Subcutaneous abdominal adipose tissue (tissue), 5 donors: Measurements from ENCODE around the gene EIF4B.

Source experiments
- H3K27ac ChIP-seq: one replicate; pipeline ENCODE4 v1.7.0; 2013; ENCODE audit warnings: low read depth, mild to moderate bottlenecking, inconsistent platforms, low read length, moderate library complexity
- H3K27me3 ChIP-seq, 5 donors: one replicate each; pipeline ENCODE4 v1.7.0; 2013; ENCODE audit warnings: low read length in 5 of 5, inconsistent platforms in 1 of 5; ENCODE audit not compliant: control insufficient read depth in 5 of 5, insufficient read depth in 4 of 5
- H3K36me3 ChIP-seq, 5 donors: one replicate each; pipeline ENCODE4 v1.7.0; 2013; ENCODE audit warnings: low read length in 5 of 5; ENCODE audit not compliant: control insufficient read depth in 5 of 5, insufficient read depth in 5 of 5
- H3K4me1 ChIP-seq, 5 donors: one replicate each; pipeline ENCODE4 v1.7.0; 2013; ENCODE audit warnings: low read length in 5 of 5, mild to moderate bottlenecking in 3 of 5, moderate library complexity in 1 of 5; ENCODE audit not compliant: control insufficient read depth in 5 of 5, insufficient read depth in 5 of 5
- H3K4me3 ChIP-seq, 5 donors: one replicate each; pipeline ENCODE4 v1.7.0; 2013; ENCODE audit warnings: low read length in 5 of 5, low read depth in 1 of 5
- H3K9ac ChIP-seq, 5 donors: one replicate each; pipeline ENCODE4 v1.7.0; 2013; ENCODE audit warnings: low read length in 5 of 5, mild to moderate bottlenecking in 4 of 5, moderate library complexity in 3 of 5
- H3K9me3 ChIP-seq, 5 donors: one replicate each; pipeline ENCODE4 v1.7.0; 2013; ENCODE audit warnings: low read length in 5 of 5; ENCODE audit not compliant: control insufficient read depth in 5 of 5
- donor health status: healthy.
- donor health status: healthy.
- donor health status: healthy.
- donor health status: healthy.
- donor health status: healthy.

The EIF4B gene, protein sequence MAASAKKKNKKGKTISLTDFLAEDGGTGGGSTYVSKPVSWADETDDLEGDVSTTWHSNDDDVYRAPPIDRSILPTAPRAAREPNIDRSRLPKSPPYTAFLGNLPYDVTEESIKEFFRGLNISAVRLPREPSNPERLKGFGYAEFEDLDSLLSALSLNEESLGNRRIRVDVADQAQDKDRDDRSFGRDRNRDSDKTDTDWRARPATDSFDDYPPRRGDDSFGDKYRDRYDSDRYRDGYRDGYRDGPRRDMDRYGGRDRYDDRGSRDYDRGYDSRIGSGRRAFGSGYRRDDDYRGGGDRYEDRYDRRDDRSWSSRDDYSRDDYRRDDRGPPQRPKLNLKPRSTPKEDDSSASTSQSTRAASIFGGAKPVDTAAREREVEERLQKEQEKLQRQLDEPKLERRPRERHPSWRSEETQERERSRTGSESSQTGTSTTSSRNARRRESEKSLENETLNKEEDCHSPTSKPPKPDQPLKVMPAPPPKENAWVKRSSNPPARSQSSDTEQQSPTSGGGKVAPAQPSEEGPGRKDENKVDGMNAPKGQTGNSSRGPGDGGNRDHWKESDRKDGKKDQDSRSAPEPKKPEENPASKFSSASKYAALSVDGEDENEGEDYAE

GRCh38 chr12:53005986-53006809, at the start of gene EIF4B:
Gene EIF4B (plus strand): TSS chr12:53006456. CDS start chr12:53006484, 28 bp downstream.
- Histone ChIP-seq H3K27me3 (no peaks in the 10 kb centered on the region), H3K4me1 (peaks cover 2 to 60% (median 51%) of the 10 kb centered on the region in 5 donors)

DNA sequence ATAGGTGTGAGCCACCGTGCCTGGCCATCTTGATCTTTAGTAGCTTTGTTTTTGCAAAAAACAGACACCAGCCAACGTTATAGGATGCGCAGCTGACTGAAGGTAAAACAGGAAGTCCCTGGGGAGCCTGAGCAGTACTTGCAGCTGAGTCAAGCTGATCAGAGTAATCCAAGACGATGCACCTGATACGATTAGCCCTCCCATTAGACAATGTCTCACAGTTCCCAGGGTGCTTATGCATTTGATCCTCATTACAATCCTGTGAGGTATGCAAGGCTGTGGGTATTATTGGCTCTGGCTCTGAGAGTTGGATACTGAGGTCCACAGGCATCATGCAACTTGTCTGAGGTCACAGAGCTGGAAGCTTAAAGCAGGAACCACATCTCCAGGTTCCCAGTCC, 49.3 kb upstream of the EIF4B start:
- H3K9ac ChIP-seq, result no peak overlapping the region
- no peaks in the 10 kb centered on the region for H3K4me1 ChIP-seq
- H3K27ac ChIP-seq, result no peak overlapping the region
- H3K9me3 ChIP-seq, result no peaks in the 10 kb centered on the region
- peaks cover 0 to 3% (median 0%) of the 10 kb centered on the region in 5 donors for H3K27me3 ChIP-seq
- no peak overlapping the region for H3K4me3 ChIP-seq
- H3K36me3 ChIP-seq, result no peaks in the 10 kb centered on the region

More at GRCh38 chr12:53005986-53006809, at the start of gene EIF4B:
- H3K9ac ChIP-seq, result peak within 1 kb of the TSS; percentile 92 to 98 (median 96)
- H3K4me3 ChIP-seq, result peak within 1 kb of the TSS; percentile 86 to 98 (median 88)
- H3K9me3 ChIP-seq, result no peaks in the 10 kb centered on the region
- peak within 1 kb of the TSS; percentile 96 for H3K27ac ChIP-seq
- peaks cover 0 to 7% (median 4%) of the 10 kb centered on the region in 5 donors for H3K36me3 ChIP-seq

GRCh38 chr12:52964556-52965336, 41.5 kb upstream of the EIF4B start:
- no peaks in the 10 kb centered on the region for H3K9me3 ChIP-seq
- no peaks in the 10 kb centered on the region for H3K36me3 ChIP-seq
- H3K27me3 ChIP-seq, result peaks cover 0 to 16% (median 13%) of the 10 kb centered on the region in 5 donors
- no peak overlapping the region for H3K27ac ChIP-seq
- H3K9ac ChIP-seq, result peak overlapping the region in 2 of 5 donors; percentile 8 to 41
- peak overlapping the region in 1 of 5 donors; percentile 38 for H3K4me3 ChIP-seq
- H3K4me1 ChIP-seq, result peaks cover 0 to 9% (median 6%) of the 10 kb centered on the region in 5 donors

GRCh38 chr12:52965337-52965731, 40.9 kb upstream of the EIF4B start:
- Histone ChIP-seq H3K4me1 (peaks cover 0 to 9% (median 6%) of the 10 kb centered on the region in 5 donors), H3K9me3 (no peaks in the 10 kb centered on the region), H3K4me3 (peak overlapping the region in 2 of 5 donors; percentile 30 to 38), H3K27ac (no peak overlapping the region), H3K27me3 (peaks cover 2 to 20% (median 13%) of the 10 kb centered on the region in 5 donors), H3K36me3 (no peaks in the 10 kb centered on the region), H3K9ac (peak overlapping the region in 2 of 5 donors; percentile 8 to 41)

DNA sequence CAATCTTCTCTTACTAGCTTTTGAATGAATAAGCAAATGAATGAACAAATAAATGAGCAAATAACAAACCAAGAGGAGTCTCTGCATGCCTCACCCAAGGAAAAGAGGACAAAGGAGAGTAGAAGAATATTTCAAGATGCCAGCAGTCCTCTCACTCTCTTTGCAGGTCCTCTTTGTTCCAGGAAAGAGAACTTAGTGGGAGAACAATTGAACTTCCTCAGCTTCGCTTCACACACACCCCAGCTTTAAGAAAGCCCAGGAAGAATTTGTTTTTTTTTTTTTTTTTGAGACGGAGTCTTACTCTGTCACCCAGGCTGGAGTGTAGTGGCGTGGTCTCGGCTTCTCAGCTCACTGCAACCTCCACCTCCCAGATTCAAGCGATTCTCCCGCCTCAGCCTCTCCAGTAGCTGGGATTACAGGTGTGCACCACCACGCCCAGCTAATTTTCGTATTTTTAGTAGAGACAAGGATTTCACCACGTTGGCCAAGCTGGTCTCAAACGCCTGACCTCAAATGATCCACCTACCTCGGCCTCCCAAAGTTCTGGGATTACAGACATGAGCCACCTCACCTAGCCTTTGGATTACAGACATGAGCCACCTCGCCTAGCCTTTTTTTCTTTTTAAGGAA, 37.0 kb upstream of the EIF4B start:
- Histone ChIP-seq H3K9ac (no peak overlapping the region), H3K27ac (no peak overlapping the region), H3K9me3 (no peaks in the 10 kb centered on the region), H3K4me1 (peaks cover 0 to 9% (median 6%) of the 10 kb centered on the region in 5 donors), H3K27me3 (peaks cover 3 to 21% (median 13%) of the 10 kb centered on the region in 5 donors), H3K36me3 (no peaks in the 10 kb centered on the region), H3K4me3 (no peak overlapping the region)

GRCh38 chr12:52969828-52970569, 36.3 kb upstream of the EIF4B start:
- Histone ChIP-seq H3K36me3 (no peaks in the 10 kb centered on the region), H3K27ac (no peak overlapping the region), H3K4me3 (no peak overlapping the region), H3K4me1 (peaks cover 0 to 10% (median 8%) of the 10 kb centered on the region in 5 donors), H3K27me3 (peaks cover 8 to 21% (median 11%) of the 10 kb centered on the region in 5 donors), H3K9me3 (no peaks in the 10 kb centered on the region), H3K9ac (no peak overlapping the region)

DNA sequence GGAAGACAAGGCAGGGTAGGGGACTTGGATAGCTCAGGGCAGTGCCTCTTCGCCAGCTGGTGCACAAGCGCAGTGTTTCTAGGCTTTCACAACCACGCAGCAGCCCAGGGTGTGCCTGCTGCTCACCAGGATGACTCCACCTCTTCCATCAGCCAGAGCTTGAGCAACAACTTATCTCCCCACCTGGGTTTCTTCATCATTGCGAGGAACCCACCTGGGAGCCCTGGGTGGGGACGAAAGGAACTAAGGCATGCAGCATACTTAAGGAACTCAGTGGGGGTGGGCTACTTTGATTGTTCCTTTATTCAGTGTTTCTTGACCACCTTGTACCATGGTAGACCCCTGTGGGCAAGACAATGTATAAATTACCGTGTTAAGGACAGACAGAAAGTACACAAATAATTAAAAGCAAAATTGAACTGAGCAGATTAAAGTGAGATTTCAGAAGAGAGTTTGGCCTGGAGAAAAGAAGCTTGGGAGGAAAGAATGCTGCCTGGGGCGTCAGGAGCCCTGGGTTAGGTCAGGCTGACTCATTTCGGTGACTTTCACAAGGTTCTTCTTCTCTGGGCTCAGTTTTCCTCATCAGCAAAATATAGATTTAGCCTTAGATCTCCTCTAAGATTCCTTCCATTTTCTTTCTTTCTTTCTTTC, 34.5 kb upstream of the EIF4B start:
- Histone ChIP-seq H3K4me3 (no peak overlapping the region), H3K9me3 (no peaks in the 10 kb centered on the region), H3K27me3 (peaks cover 16 to 26% (median 20%) of the 10 kb centered on the region in 5 donors), H3K36me3 (no peaks in the 10 kb centered on the region), H3K4me1 (peaks cover 0 to 6% (median 0%) of the 10 kb centered on the region in 5 donors), H3K27ac (no peak overlapping the region), H3K9ac (no peak overlapping the region)

DNA sequence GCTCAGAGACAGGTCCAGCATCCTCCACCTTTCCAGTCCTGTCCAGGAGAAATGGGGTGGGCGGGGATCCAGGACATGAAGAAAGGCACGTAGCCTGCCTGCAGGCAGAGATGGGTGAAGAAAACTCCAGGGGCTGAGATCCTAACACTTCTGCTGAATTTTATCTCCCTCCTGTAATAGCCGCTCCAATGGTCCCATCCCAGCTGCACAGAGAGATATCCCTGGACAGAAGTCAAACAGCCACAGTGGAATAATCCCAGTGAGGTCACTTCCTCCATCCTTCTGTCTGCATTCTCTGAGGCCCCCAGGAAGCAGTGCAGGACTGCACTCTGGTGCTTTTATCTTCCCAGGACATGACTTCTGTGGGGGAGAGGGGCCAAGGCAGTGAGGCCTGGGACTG, 31.1 kb upstream of the EIF4B start:
- Histone ChIP-seq H3K27me3 (peaks cover 21 to 32% (median 23%) of the 10 kb centered on the region in 5 donors), H3K4me1 (peaks cover 0 to 6% (median 0%) of the 10 kb centered on the region in 5 donors), H3K9ac (no peak overlapping the region), H3K4me3 (no peak overlapping the region), H3K27ac (no peak overlapping the region), H3K9me3 (no peaks in the 10 kb centered on the region), H3K36me3 (no peaks in the 10 kb centered on the region)
